ENCODE results near the gene RNF141.

Gene RNF141

DNA sequence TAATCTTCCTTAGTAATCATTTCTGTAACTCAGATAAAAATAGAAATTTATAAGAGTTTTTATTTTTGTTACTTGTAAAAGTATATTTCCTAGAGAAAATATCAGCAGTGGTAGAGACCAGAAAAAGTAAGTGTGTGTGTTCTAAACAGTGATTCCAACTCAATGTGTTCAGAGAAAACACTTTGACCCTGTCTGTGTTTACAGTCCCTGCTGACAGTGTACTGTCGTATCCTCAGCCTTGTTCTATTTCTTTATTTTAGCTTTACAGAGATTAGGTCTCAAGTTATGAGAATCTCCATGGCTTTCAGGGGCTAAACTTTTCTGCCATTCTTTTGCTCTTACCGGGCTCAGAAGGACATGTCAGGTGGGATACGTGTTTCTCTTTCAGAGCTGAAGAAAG, 17.3 kb upstream of the RNF141 start:
- DNase-seq: no peak

- DNase-seq: no peak
Observed at GRCh38 chr11:10556590-10556989, 15.6 kb upstream of the RNF141 start.

DNA sequence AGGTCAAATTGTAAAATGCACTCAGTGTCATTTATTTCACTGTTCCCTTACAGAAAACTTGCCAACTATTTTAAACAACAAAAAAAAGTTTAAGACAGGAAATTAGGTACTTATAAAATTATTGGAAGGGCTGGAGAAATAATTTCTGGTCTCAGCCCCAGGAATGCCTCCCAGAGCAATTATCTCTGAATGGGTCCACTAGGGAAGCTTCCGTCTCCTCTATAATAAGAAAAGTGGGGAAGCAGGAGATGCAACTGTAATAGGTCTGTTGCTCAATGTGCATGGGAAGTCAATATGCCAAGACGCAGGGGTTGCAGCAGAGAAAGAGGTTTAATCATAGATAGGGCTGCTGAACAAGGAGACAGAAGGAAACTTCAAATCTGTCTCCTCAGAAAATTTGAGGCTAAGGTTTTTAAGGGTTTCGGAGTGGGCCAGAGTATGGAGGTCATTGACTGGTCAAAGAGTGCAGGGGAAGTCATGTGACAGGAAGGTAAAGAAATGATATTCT, 10.9 kb upstream of the RNF141 start:
- DNase-seq: no peak

GRCh38 chr11:10551290-10551592, 10.3 kb upstream of the RNF141 start:
- no peak for DNase-seq

GRCh38 chr11:10550503-10551289, 9.7 kb upstream of the RNF141 start:
- DNase-seq: no peak

GRCh38 chr11:10544491-10545465, 3.8 kb upstream of the RNF141 start:
- DNase-seq: no peak

GRCh38 chr11:10543782-10544181, 2.8 kb upstream of the RNF141 start:
- no peak for DNase-seq

- no peak for DNase-seq
Observed at GRCh38 chr11:10542776-10543175, 1.8 kb upstream of the RNF141 start.

DNA sequence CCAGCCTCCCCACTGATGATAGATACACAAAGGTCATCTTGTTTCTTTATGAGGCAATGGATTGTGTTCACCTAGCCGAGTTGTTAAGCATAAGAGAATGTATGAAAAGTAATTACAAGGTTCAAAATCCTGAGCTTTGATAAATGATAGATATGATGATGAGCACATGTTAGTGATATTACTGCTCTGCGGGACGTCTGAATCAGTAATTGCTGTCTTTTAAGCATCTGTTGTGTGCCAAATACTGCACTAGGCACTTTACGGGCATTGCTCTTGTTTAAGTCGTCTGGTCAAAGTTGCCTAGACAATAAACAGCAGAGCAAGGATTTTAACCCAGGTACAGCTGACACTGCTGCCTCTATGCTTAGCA, 559 bp upstream of the RNF141 start:
- no peak for DNase-seq

- no peak for DNase-seq
Observed at GRCh38 chr11:10540546-10540914, 457 bp downstream of the RNF141 start.

GRCh38 chr11:10539339-10539738, 1.6 kb downstream of the RNF141 start:
- no peak for DNase-seq

DNA sequence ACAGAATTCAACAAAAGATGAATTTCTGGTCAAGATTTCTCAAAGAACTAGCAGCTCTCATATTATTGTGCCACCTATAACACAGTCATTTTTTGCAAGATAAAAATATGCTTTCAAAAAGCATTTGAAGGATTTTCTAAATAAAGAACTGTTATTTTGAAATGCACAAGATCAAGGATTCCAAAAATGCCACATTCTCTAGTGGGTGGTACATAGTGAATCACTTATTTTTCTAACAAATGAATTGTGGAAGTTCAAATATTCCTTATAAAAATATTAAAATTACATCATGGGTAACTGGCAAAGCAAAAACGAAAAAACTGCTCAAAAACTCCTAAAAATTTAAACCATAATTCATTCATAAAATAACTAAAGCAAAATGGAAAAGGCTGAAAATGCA, 2.1 kb downstream of the RNF141 start:
- DNase-seq: no peak

GRCh38 chr11:10537600-10537999, 3.4 kb downstream of the RNF141 start:
- no peak for DNase-seq

GRCh38 chr11:10534316-10534715, 6.7 kb downstream of the RNF141 start:
- no peak for DNase-seq

DNA sequence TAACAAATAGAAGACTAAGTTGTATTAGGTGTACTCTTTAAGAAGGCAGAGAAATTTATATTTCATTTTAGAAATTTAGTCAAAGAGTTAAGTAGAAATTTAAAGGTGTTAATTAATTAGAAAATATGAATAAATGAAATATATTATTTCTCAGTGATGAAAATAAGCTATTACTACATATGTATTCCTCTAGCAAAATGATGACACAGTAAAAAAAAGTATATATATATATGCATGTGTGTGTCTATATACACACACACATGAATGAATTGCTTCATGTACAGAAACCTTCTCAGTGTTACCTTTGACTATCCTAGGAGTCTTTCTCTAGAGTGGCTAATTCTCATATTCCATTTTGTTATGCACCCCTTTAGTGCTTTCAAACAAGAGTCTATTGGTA, 7.7 kb downstream of the RNF141 start:
- no peak for DNase-seq

DNA sequence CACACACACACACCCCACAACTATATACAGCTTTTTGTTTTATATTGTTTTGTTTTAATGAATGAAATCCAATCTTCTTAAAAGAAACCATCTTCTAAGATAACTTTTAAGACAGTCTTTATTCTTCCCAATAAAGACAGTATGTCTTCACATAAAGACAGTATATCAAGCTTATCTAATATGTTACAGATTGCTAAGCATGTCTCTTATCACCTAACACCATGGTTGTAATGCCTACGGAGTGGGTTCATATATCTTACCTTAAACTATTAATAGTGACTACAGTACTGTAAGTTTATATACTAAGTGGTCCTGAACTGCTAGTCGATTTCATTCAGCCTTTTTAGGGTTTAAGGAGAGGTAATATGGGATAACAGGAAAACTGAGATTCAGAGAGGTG, 8.5 kb downstream of the RNF141 start:
- no peak for DNase-seq

GRCh38 chr11:10529279-10529678, 11.7 kb downstream of the RNF141 start:
- DNase-seq: no peak

- no peak for DNase-seq
Observed at GRCh38 chr11:10528121-10528520, 12.9 kb downstream of the RNF141 start.

GRCh38 chr11:10526974-10527918, 13.7 kb downstream of the RNF141 start:
- no peak for DNase-seq

GRCh38 chr11:10524471-10524870, 16.5 kb downstream of the RNF141 start:
- no peak for DNase-seq

DNA sequence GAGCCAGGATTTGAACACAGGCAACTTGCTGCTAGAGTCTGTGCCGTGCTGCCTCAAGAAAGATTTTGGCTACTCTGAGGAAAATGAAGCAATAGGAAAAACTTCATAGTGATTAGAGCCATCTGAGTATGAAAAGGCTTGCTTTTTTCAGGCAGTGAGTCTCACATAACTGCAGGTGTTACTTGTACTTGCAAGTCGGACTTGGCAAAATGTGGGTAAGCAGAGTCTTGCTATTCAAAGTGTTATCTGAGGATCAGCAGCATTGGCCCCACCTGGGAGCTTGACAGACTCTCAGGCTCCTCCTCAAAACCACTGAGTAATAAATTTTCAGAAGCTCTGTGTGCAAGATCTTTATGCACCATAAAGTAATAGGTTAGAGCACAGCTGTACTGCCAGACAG, 18.1 kb downstream of the RNF141 start:
- no peak for DNase-seq

DNA sequence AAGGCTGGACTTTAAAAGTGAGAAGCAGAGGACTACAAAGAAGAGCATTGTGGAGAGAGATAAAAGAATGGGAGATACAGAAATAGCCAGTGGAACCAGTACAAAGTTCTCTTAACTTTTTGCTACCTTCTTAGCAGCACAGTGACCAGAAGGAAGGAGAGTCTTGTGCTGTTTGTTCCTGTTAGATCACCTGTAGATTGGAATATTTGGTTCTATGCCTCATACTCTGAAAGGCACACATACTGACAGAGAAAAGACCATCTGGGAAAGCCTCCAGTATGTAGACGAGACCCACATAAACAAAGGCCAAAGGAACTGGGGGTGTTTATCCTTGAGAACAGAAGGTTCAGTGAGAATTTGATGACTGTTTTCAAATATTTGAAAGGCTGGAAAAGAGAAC, 18.7 kb downstream of the RNF141 start:
- DNase-seq: no peak

GRCh38 chr11:10520562-10520961, 20.4 kb downstream of the RNF141 start:
- no peak for DNase-seq

All from NCI-H2029 treated with DMSO at 0.1 percent for 48 hours (cell line).